ENCODE data around the gene SPON1. TPM values are rescaled to one million over a fixed set of nuclear protein-coding genes. Genes with fewer than 3 reads are reported as not detected.
"Not testable (repeated sequence)": the region's sequence is repeated elsewhere in the genome, so short reads cannot be mapped to it uniquely, and the experiment has no call there.

The SPON1 gene
- total RNA-seq, 1 experiment from 2014 or later: 0.20 TPM

- Histone ChIP-seq H3K79me2 (ENCODE audit: insufficient read depth, low read length) (no peaks in the 10 kb centered on the region), H3T11ph (ENCODE audit: low read length) (no peak overlapping the region), H3K79me1 (ENCODE audit: insufficient read depth, low read depth, low read length, poor library complexity, severe bottlenecking) (no peaks in the 10 kb centered on the region), H3K4me1 (ENCODE audit: insufficient read depth, low read length) (no peaks in the 10 kb centered on the region), H2BK15ac (ENCODE audit: low read depth, low read length) (no peak overlapping the region), H2BK12ac (ENCODE audit: insufficient read length, low read depth, low read length) (no peak overlapping the region), H3K4me2 (ENCODE audit: insufficient read depth, insufficient read length, low read length) (no peak overlapping the region), H2AK5ac (ENCODE audit: insufficient read length, low read length) (no peak overlapping the region), H3K4ac (ENCODE audit: low read depth, low read length) (no peak overlapping the region), H2BK5ac (ENCODE audit: insufficient read length, low read length) (no peak overlapping the region), H2BK120ac (ENCODE audit: low read depth, low read length, poor library complexity, severe bottlenecking) (no peak overlapping the region), H3K18ac (ENCODE audit: insufficient read length, low read depth, low read length) (no peak overlapping the region), H3K27me3 (ENCODE audit: insufficient read depth, low read length) (no peaks in the 10 kb centered on the region), H3K56ac (ENCODE audit: insufficient read length, low read depth, low read length) (no peak overlapping the region), H4K8ac (replicated peaks; ENCODE audit: insufficient read length, low read depth, low read length) (no peak overlapping the region), H4K5ac (ENCODE audit: insufficient read length, low read depth, low read length) (no peak overlapping the region), H4K91ac (ENCODE audit: insufficient read length, low read depth, low read length) (no peak overlapping the region), H3K9me3 (ENCODE audit: control insufficient read depth, low read depth, low read length) (no peaks in the 10 kb centered on the region), H3K27ac (ENCODE audit: insufficient read length, low read depth, low read length) (no peak overlapping the region), H2AFZ (ENCODE audit: low read length) (no peak overlapping the region), H3K14ac (ENCODE audit: insufficient read depth, low read length) (no peak overlapping the region), H2BK20ac (ENCODE audit: low read depth, low read length, poor library complexity, severe bottlenecking) (no peak overlapping the region), H3K9ac (ENCODE audit: extremely low read depth, insufficient read length, low read length) (no peak overlapping the region), H4K20me1 (ENCODE audit: control insufficient read depth, insufficient read depth, insufficient read length) (no peaks in the 10 kb centered on the region), H3K23me2 (ENCODE audit: insufficient read length, low read depth, low read length, poor library complexity, severe bottlenecking) (no peaks in the 10 kb centered on the region), H3K23ac (ENCODE audit: insufficient read length, low read depth, low read length) (no peak overlapping the region)
- Mint-ChIP-seq H3K27ac (no peak overlapping the region), H3K4me3 (no peak overlapping the region), H3K9me3 (no peaks in the 10 kb centered on the region), H3K27me3 (ENCODE audit: low read depth) (peaks cover 26% of the 10 kb centered on the region), H3K4me1 (peaks cover 6 to 12% of the 10 kb centered on the region in 2 experiments; a peak in 2 of 4 replicates), H3K36me3 (ENCODE audit: insufficient read depth in 1 of 3, low read depth in 3 of 3) (no peaks in the 10 kb centered on the region)
- no peak for TF ChIP-seq CTCF (conservative IDR thresholded peaks at IDR 0.05)
- WGBS (ENCODE audit: extremely low coverage, insufficient read length, low lambda C conversion rate): no CpG with 5 or more reads among the region's 13 CpGs
- DNase-seq: no peak
These were observed 67.7 kb downstream of the SPON1 start for GRCh38 chr11:14029971-14030920.

DNA sequence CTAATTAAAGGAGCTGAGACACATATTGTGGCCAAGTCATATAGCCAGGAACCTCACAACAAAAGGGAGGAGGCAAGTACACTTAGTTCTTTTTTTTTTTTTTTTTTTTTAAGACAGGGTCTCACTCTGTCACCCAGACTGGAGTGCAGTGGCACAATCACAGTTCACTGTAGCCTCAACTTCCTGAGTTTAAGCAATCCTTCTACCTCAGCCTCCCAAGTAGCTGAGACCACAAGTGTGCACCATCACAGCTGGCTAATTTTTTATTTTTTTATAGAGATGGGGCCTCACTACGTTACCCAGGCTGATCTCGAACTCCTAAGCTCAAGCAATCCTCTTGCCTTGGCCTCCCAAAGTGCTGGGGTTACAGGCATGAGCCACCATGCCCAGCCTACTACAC lies 73.0 kb downstream of the SPON1 start:
- H4K8ac ChIP-seq (replicated peaks; ENCODE audit: insufficient read length, low read depth, low read length); H3K4me1 Mint-ChIP-seq; H4K91ac ChIP-seq (ENCODE audit: insufficient read length, low read depth, low read length); H2AK5ac ChIP-seq (ENCODE audit: insufficient read length, low read length); H3K4me2 ChIP-seq (ENCODE audit: insufficient read depth, insufficient read length, low read length); H3K4ac ChIP-seq (ENCODE audit: low read depth, low read length); H2BK120ac ChIP-seq (ENCODE audit: low read depth, low read length, poor library complexity, severe bottlenecking); H3K56ac ChIP-seq (ENCODE audit: insufficient read length, low read depth, low read length); H3K4me3 Mint-ChIP-seq; H3K23me2 ChIP-seq (ENCODE audit: insufficient read length, low read depth, low read length, poor library complexity, severe bottlenecking); DNase-seq; H4K20me1 ChIP-seq (ENCODE audit: control insufficient read depth, insufficient read depth, insufficient read length); H3K27ac ChIP-seq (ENCODE audit: insufficient read length, low read depth, low read length); H3K23ac ChIP-seq (ENCODE audit: insufficient read length, low read depth, low read length); H4K5ac ChIP-seq (ENCODE audit: insufficient read length, low read depth, low read length); H3K27me3 Mint-ChIP-seq (ENCODE audit: low read depth); H3K9me3 ChIP-seq (ENCODE audit: control insufficient read depth, low read depth, low read length); H2BK5ac ChIP-seq (ENCODE audit: insufficient read length, low read length); H3K27me3 ChIP-seq (ENCODE audit: insufficient read depth, low read length); H3K4me1 ChIP-seq (ENCODE audit: insufficient read depth, low read length); H3K79me2 ChIP-seq (ENCODE audit: insufficient read depth, low read length); H3K9me3 Mint-ChIP-seq; H2AFZ ChIP-seq (ENCODE audit: low read length); H3K27ac Mint-ChIP-seq; H2BK12ac ChIP-seq (ENCODE audit: insufficient read length, low read depth, low read length); H3K18ac ChIP-seq (ENCODE audit: insufficient read length, low read depth, low read length); H3K36me3 Mint-ChIP-seq (ENCODE audit: insufficient read depth in 1 of 3, low read depth in 3 of 3); H3T11ph ChIP-seq (ENCODE audit: low read length); H3K14ac ChIP-seq (ENCODE audit: insufficient read depth, low read length); H3K79me1 ChIP-seq (ENCODE audit: insufficient read depth, low read depth, low read length, poor library complexity, severe bottlenecking); H2BK15ac ChIP-seq (ENCODE audit: low read depth, low read length); H2BK20ac ChIP-seq (ENCODE audit: low read depth, low read length, poor library complexity, severe bottlenecking); H3K9ac ChIP-seq (ENCODE audit: extremely low read depth, insufficient read length, low read length): not testable (repeated sequence)
- no CpG with 5 or more reads among the region's 2 CpGs for WGBS (ENCODE audit: extremely low coverage, insufficient read length, low lambda C conversion rate)

All from H9 (cell line).